ENCODE results near the gene CACNA1H. TPM values are rescaled to one million over a fixed set of nuclear protein-coding genes. Genes with fewer than 3 reads are reported as not detected.

Gene CACNA1H
- total RNA-seq, 1 experiment from 2014 or later = 31.1 TPM

- intact Hi-C loops (cut with micrococcal nuclease; ENCODE audit: unreplicated experiment) (no loop called here), in situ Hi-C loops (cut with HindIII; ENCODE audit: low pct_unique_long_range_greater_than_20kb, low sequenced_read_pairs) (no loop called here)
- Histone ChIP-seq H3K27me3 (ENCODE audit: control insufficient read depth, insufficient read depth, low read length) (no peaks in the 10 kb centered on the region), H3K4me1 (ENCODE audit: control insufficient read depth, insufficient read depth, low read length) (no peaks in the 10 kb centered on the region), H3K36me3 (ENCODE audit: control insufficient read depth, insufficient read depth, low read length) (no peaks in the 10 kb centered on the region; the same call in 1 of the 2 replicates), H3K27ac (ENCODE audit: low read length) (no peak overlapping the region), H3K4me3 (ENCODE audit: low read depth in 2 of 2, low read length in 2 of 2) (no peak overlapping the region), H3K9me3 (ENCODE audit: control insufficient read depth, insufficient read depth, low read depth, low read length) (no peaks in the 10 kb centered on the region)
- BruUV-seq (replicated peaks) = no TSS peak
- DNase-seq (ENCODE audit: low read depth, low spot score) (no peak), ATAC-seq (no peak)
- POLR2A ChIA-PET = no interaction called here
- TF ChIP-seq CTCF (IDR thresholded peaks at IDR 0.05) (no peak), TCF7L2 (IDR thresholded peaks at IDR 0.05; ENCODE audit: low read depth, low read length) (no peak), POLR2AphosphoS5 (IDR thresholded peaks at IDR 0.05; ENCODE audit: low read depth, low read length) (no peak)
- CTCF ChIA-PET = no interaction called here
Observed at GRCh38 chr16:1212616-1213194, 59.8 kb downstream of the CACNA1H start.

GRCh38 chr16:1213231-1213630, 60.3 kb downstream of the CACNA1H start:
- H3K27ac ChIP-seq (ENCODE audit: low read length) = no peak overlapping the region
- no peaks in the 10 kb centered on the region for H3K27me3 ChIP-seq (ENCODE audit: control insufficient read depth, insufficient read depth, low read length)
- H3K4me3 ChIP-seq (ENCODE audit: low read depth in 2 of 2, low read length in 2 of 2) = no peak overlapping the region
- POLR2A ChIA-PET = no interaction called here
- DNase-seq (ENCODE audit: low read depth, low spot score) = no peak
- no TSS peak for BruUV-seq (replicated peaks)
- no peaks in the 10 kb centered on the region; the same call in 1 of the 2 replicates for H3K36me3 ChIP-seq (ENCODE audit: control insufficient read depth, insufficient read depth, low read length)
- no peak for ATAC-seq
- H3K4me1 ChIP-seq (ENCODE audit: control insufficient read depth, insufficient read depth, low read length) = no peaks in the 10 kb centered on the region
- TF ChIP-seq REST (IDR thresholded peaks at IDR 0.05; ENCODE audit: insufficient read depth in 1 of 2, low read depth in 2 of 2, low read length in 1 of 2) (no peak), CTCF (IDR thresholded peaks at IDR 0.05) (no peak), SIN3A (IDR thresholded peaks at IDR 0.05; ENCODE audit: borderline replicate concordance, insufficient read depth, low read depth, low read length) (no peak), TCF7L2 (IDR thresholded peaks at IDR 0.05; ENCODE audit: low read depth, low read length) (no peak), POLR2AphosphoS5 (IDR thresholded peaks at IDR 0.05; ENCODE audit: low read depth, low read length) (no peak)
- intact Hi-C loops (cut with micrococcal nuclease; ENCODE audit: unreplicated experiment) (no loop called here), in situ Hi-C loops (cut with HindIII; ENCODE audit: low pct_unique_long_range_greater_than_20kb, low sequenced_read_pairs) (no loop called here)
- H3K9me3 ChIP-seq (ENCODE audit: control insufficient read depth, insufficient read depth, low read depth, low read length) = no peaks in the 10 kb centered on the region
- CTCF ChIA-PET = no interaction called here
